Measurements from ENCODE around the gene DPM3. TPM values are rescaled to one million over a fixed set of nuclear protein-coding genes. Genes with fewer than 3 reads are reported as not detected.

The DPM3 gene
- total and polyA plus RNA-seq, 4 experiments from 2014 or later = 51.6 to 119 (median 77.2) TPM

GRCh38 chr1:155175927-155176371 is 35.6 kb upstream of the DPM3 start:
- peaks cover 50% of the 10 kb centered on the region for H3K4me1 ChIP-seq (ENCODE audit: insufficient read depth, low read length)
- H3K4me3 Mint-ChIP-seq = peak overlapping the region in 4 of 8 donors; percentile 26 to 88 (median 61)
- H3K4me1 Mint-ChIP-seq = peaks cover 29 to 55% (median 42%) of the 10 kb centered on the region in 4 donors

GRCh38 chr1:155175281-155175926 is 35.1 kb upstream of the DPM3 start:
- ChIA-PET CTCF (ENCODE audit: partially characterized antibody) (interaction anchor here (0.8 to 12.5 kb wide), 15 partner anchors 18 to 616 kb away, joined by 3 to 229 read pairs (median 4); partner anchors contain the start of genes SLC50A1 and THBS3), POLR2A (ENCODE audit: partially characterized antibody) (interaction anchor here (0.5 to 4.6 kb wide), 13 partner anchors 18 to 954 kb away, joined by 3 to 48 read pairs (median 4); partner anchors contain the start of genes ADAM15, PBXIP1, SCAMP3 and SLC50A1)
- Mint-ChIP-seq H3K4me3 (peak overlapping the region; percentile 25 to 99 (median 78)), H3K36me3 (peaks cover 15 to 42% of the 10 kb centered on the region in 2 donors), H3K9me3 (no peaks in the 10 kb centered on the region), H3K27me3 (no peaks in the 10 kb centered on the region), H3K4me1 (peaks cover 30 to 55% (median 42%) of the 10 kb centered on the region in 4 donors), H3K27ac (peak overlapping the region; percentile 75 to 99 (median 84))
- intact Hi-C loops (cut with micrococcal nuclease) = loop anchor here (10.0 kb wide), 1 partner anchor 149 kb away; the partner anchor contains the start of gene RUSC1
- peak in 1 of 5 donors; percentile 35 for DNase-seq
- Histone ChIP-seq H3K4me1 (ENCODE audit: insufficient read depth, low read length) (peaks cover 50% of the 10 kb centered on the region), H3K36me3 (ENCODE audit: insufficient read depth, low read length) (peaks cover 24% of the 10 kb centered on the region), H3K27me3 (ENCODE audit: insufficient read depth, low read length) (no peaks in the 10 kb centered on the region), H3K9me3 (ENCODE audit: control insufficient read depth in 1 of 2, low read length in 2 of 2) (no peaks in the 10 kb centered on the region), H3K27ac (ENCODE audit: low read depth, low read length) (no peak overlapping the region), H3K4me3 (ENCODE audit: low read length in 2 of 2) (no peak overlapping the region)

More at GRCh38 chr1:155175927-155176371, 35.6 kb upstream of the DPM3 start:
- H3K36me3 Mint-ChIP-seq = peaks cover 13 to 41% of the 10 kb centered on the region in 2 donors
- ChIA-PET POLR2A (ENCODE audit: partially characterized antibody) (interaction anchor here (1.2 to 4.6 kb wide), 10 partner anchors 17 to 954 kb away, joined by 3 to 48 read pairs (median 6); partner anchors contain the start of genes ADAM15, SCAMP3, SLC50A1 and THBS3), CTCF (ENCODE audit: partially characterized antibody) (interaction anchor here (0.8 to 12.5 kb wide), 11 partner anchors 17 to 616 kb away, joined by 3 to 229 read pairs (median 7); partner anchors contain the start of genes SLC50A1 and THBS3)
- H3K9me3 Mint-ChIP-seq = no peaks in the 10 kb centered on the region
- no peaks in the 10 kb centered on the region for H3K27me3 Mint-ChIP-seq
- Histone ChIP-seq H3K27me3 (ENCODE audit: insufficient read depth, low read length) (no peaks in the 10 kb centered on the region), H3K4me3 (ENCODE audit: low read length in 2 of 2) (no peak overlapping the region), H3K27ac (ENCODE audit: low read depth, low read length) (no peak overlapping the region), H3K36me3 (ENCODE audit: insufficient read depth, low read length) (peaks cover 23% of the 10 kb centered on the region), H3K9me3 (ENCODE audit: control insufficient read depth in 1 of 2, low read length in 2 of 2) (no peaks in the 10 kb centered on the region)
- peak in 2 of 5 donors; percentile 13 to 45 for DNase-seq
- intact Hi-C loops (cut with micrococcal nuclease) = loop anchor here (1.0 to 10.0 kb wide), 4 partner anchors 17 to 416 kb away; partner anchors contain the start of gene RUSC1
- H3K27ac Mint-ChIP-seq = peak overlapping the region in 6 of 7 donors; percentile 53 to 90 (median 80)

GRCh38 chr1:155174324-155175280 is 34.3 kb upstream of the DPM3 start:
- H3K36me3 ChIP-seq (ENCODE audit: insufficient read depth, low read length) = peaks cover 26% of the 10 kb centered on the region
- peak; percentile 53 to 67 (median 56) for DNase-seq
- peak overlapping the region; percentile 94 to 100 (median 99) for H3K27ac Mint-ChIP-seq
- CTCF ChIA-PET (ENCODE audit: partially characterized antibody) = interaction anchor here (0.9 to 12.5 kb wide), 20 partner anchors 19 to 418 kb away, joined by 3 to 229 read pairs (median 4); partner anchors contain the start of genes DPM3, SLC50A1 and THBS3
- intact Hi-C loops (cut with micrococcal nuclease) = loop anchor here (5.0 to 10.0 kb wide), 3 partner anchors 33 to 150 kb away; partner anchors contain the start of genes MTX1, RUSC1 and THBS3
- H3K4me1 ChIP-seq (ENCODE audit: insufficient read depth, low read length) = peaks cover 50% of the 10 kb centered on the region
- no peaks in the 10 kb centered on the region for H3K9me3 ChIP-seq (ENCODE audit: control insufficient read depth in 1 of 2, low read length in 2 of 2)
- H3K27me3 Mint-ChIP-seq = no peaks in the 10 kb centered on the region
- peaks cover 18 to 40% of the 10 kb centered on the region in 2 donors for H3K36me3 Mint-ChIP-seq
- H3K27ac ChIP-seq (ENCODE audit: low read depth, low read length) = peak overlapping the region; percentile 87
- POLR2A ChIA-PET (ENCODE audit: partially characterized antibody) = interaction anchor here (0.5 to 4.6 kb wide), 20 partner anchors 19 to 953 kb away, joined by 3 to 48 read pairs (median 4); partner anchors contain the start of genes ADAM15, DPM3, MTX1 and PBXIP1
- H3K4me3 ChIP-seq (ENCODE audit: low read length in 2 of 2) = peak overlapping the region; percentile 83 to 93
- H3K9me3 Mint-ChIP-seq = no peaks in the 10 kb centered on the region
- H3K4me3 Mint-ChIP-seq = peak overlapping the region; percentile 96 to 100 (median 99)
- peaks cover 31 to 55% (median 44%) of the 10 kb centered on the region in 4 donors for H3K4me1 Mint-ChIP-seq
- H3K27me3 ChIP-seq (ENCODE audit: insufficient read depth, low read length) = no peaks in the 10 kb centered on the region

GRCh38 chr1:155173478-155174323 is 33.4 kb upstream of the DPM3 start, which contains the start of gene TRIM46:
Gene TRIM46 (plus strand): TSS chr1:155173849. CDS start chr1:155173967, 118 bp downstream.
- intact Hi-C loops (cut with micrococcal nuclease) = loop anchor here (1.0 to 10.0 kb wide), 5 partner anchors 34 to 151 kb away; partner anchors contain the start of genes MTX1, RUSC1, SLC50A1 and THBS3
- Mint-ChIP-seq H3K27ac (peak within 1 kb of the TSS; percentile 97 to 100 (median 99)), H3K4me1 (peaks cover 31 to 62% (median 45%) of the 10 kb centered on the region in 4 donors), H3K27me3 (no peaks in the 10 kb centered on the region), H3K9me3 (no peaks in the 10 kb centered on the region), H3K36me3 (peaks cover 23 to 40% of the 10 kb centered on the region in 2 donors), H3K4me3 (peak within 1 kb of the TSS; percentile 96 to 100 (median 99))
- Histone ChIP-seq H3K36me3 (ENCODE audit: insufficient read depth, low read length) (peaks cover 27% of the 10 kb centered on the region), H3K9me3 (ENCODE audit: control insufficient read depth in 1 of 2, low read length in 2 of 2) (no peaks in the 10 kb centered on the region), H3K27ac (ENCODE audit: low read depth, low read length) (peak within 1 kb of the TSS; percentile 87), H3K27me3 (ENCODE audit: insufficient read depth, low read length) (no peaks in the 10 kb centered on the region), H3K4me3 (ENCODE audit: low read length in 2 of 2) (peak within 1 kb of the TSS; percentile 83 to 93), H3K4me1 (ENCODE audit: insufficient read depth, low read length) (peaks cover 50% of the 10 kb centered on the region)
- ChIA-PET POLR2A (ENCODE audit: partially characterized antibody) (interaction anchor here (0.7 to 4.6 kb wide), 29 partner anchors 20 to 710 kb away, joined by 3 to 48 read pairs (median 5); partner anchors contain the start of genes ADAM15, DPM3, EFNA4 and LENEP), CTCF (ENCODE audit: partially characterized antibody) (interaction anchor here (0.7 to 12.5 kb wide), 34 partner anchors 12 to 839 kb away, joined by 3 to 229 read pairs (median 6); partner anchors contain the start of genes DPM3, MTX1, SCAMP3 and SLC50A1)
- peak in 4 of 5 donors; percentile 54 to 72 (median 56) for DNase-seq

GRCh38 chr1:155172732-155173477 is 32.6 kb upstream of the DPM3 start, which contains the start of gene KRTCAP2:
Gene KRTCAP2 (minus strand): TSS chr1:155173304. CDS start chr1:155173224, 80 bp downstream.
- Mint-ChIP-seq H3K27me3 (no peaks in the 10 kb centered on the region), H3K4me1 (peaks cover 31 to 64% (median 47%) of the 10 kb centered on the region in 4 donors)
- H3K4me1 ChIP-seq (ENCODE audit: insufficient read depth, low read length) = peaks cover 52% of the 10 kb centered on the region

More at GRCh38 chr1:155172732-155173477, 32.6 kb upstream of the DPM3 start, which contains the start of gene KRTCAP2:
- Mint-ChIP-seq H3K36me3 (peaks cover 20 to 41% of the 10 kb centered on the region in 2 donors), H3K9me3 (peaks cover 0 to 1% (median 0%) of the 10 kb centered on the region in 8 donors), H3K4me3 (peak within 1 kb of the TSS; percentile 96 to 100 (median 99)), H3K27ac (peak within 1 kb of the TSS; percentile 97 to 100 (median 99))
- ChIA-PET POLR2A (ENCODE audit: partially characterized antibody) (interaction anchor here (0.8 to 4.6 kb wide), 20 partner anchors 21 to 236 kb away, joined by 3 to 35 read pairs (median 5); partner anchors contain the start of genes ADAM15, EFNA4, LENEP and MTX1), CTCF (ENCODE audit: partially characterized antibody) (interaction anchor here (0.7 to 12.5 kb wide), 36 partner anchors 10 to 838 kb away, joined by 3 to 229 read pairs (median 5); partner anchors contain the start of genes ADAM15, MTX1, PBXIP1 and SCAMP3)
- Histone ChIP-seq H3K27ac (ENCODE audit: low read depth, low read length) (peak within 1 kb of the TSS; percentile 87), H3K9me3 (ENCODE audit: control insufficient read depth in 1 of 2, low read length in 2 of 2) (no peaks in the 10 kb centered on the region), H3K4me3 (ENCODE audit: low read length in 2 of 2) (peak within 1 kb of the TSS; percentile 83 to 93), H3K36me3 (ENCODE audit: insufficient read depth, low read length) (peaks cover 28% of the 10 kb centered on the region), H3K27me3 (ENCODE audit: insufficient read depth, low read length) (no peaks in the 10 kb centered on the region)
- intact Hi-C loops (cut with micrococcal nuclease) = loop anchor here (1.0 to 10.0 kb wide), 5 partner anchors 34 to 152 kb away; partner anchors contain the start of genes MTX1, RUSC1, SLC50A1 and THBS3
- peak; percentile 92 to 95 (median 93) for DNase-seq
